HEK293T (cell line): ENCODE data around the gene MYRF.

Source experiments
- CTCF ChIA-PET: fragments of 350-600 bp; formaldehyde crosslinking; extraction: SDS; loops from one replicate; lab custom pipeline; 2021; ENCODE audit warnings: antibody characterized with exemption, inconsistent platforms; lab: Yijun Ruan, JAX
- POLR2A ChIA-PET: fragments of 350-600 bp; formaldehyde crosslinking; extraction: SDS; loops from one replicate; lab custom pipeline; 2020; ENCODE audit warnings: antibody characterized with exemption, inconsistent platforms; lab: Yijun Ruan, JAX
- DNase-seq: peaks from one replicate; pipeline ENCODE4 v3.0.0; 2012; ENCODE audit warnings: mixed read lengths; ENCODE audit errors: extremely low spot score
- ARNT ChIP-seq: fragments of 450-650 bp; IDR thresholded peaks from 2 replicates; pipeline ENCODE4 v1.6.1; 2017; ENCODE audit warnings: mild to moderate bottlenecking
- BHLHE40 ChIP-seq: fragments of 450-650 bp; IDR thresholded peaks from 2 replicates; pipeline ENCODE4 v1.6.1; 2016; ENCODE audit warnings: mild to moderate bottlenecking, moderate library complexity, borderline replicate concordance
- CTBP1 ChIP-seq: fragments of 450-650 bp; IDR thresholded peaks from 2 replicates; pipeline ENCODE4 v1.6.1; 2016; ENCODE audit warnings: borderline replicate concordance
- ELF4 ChIP-seq: fragments of 450-650 bp; IDR thresholded peaks from 2 replicates; pipeline ENCODE4 v1.6.1; 2017; ENCODE audit warnings: antibody characterized with exemption
- FOXA1 ChIP-seq: fragments of 450-650 bp; IDR thresholded peaks from 2 replicates; pipeline ENCODE4 v1.6.1; 2016; ENCODE audit warnings: mild to moderate bottlenecking
- FOXK2 ChIP-seq: fragments of 450-650 bp; IDR thresholded peaks from 2 replicates; pipeline ENCODE4 v1.6.1; 2016; ENCODE audit warnings: mild to moderate bottlenecking
- FOXM1 ChIP-seq: fragments of 450-650 bp; IDR thresholded peaks from 2 replicates; pipeline ENCODE4 v1.6.1; 2017; ENCODE audit warnings: mild to moderate bottlenecking, borderline replicate concordance
- HDGF ChIP-seq: fragments of 450-650 bp; IDR thresholded peaks from 2 replicates; pipeline ENCODE4 v1.6.1; 2017; ENCODE audit warnings: antibody characterized with exemption, borderline replicate concordance
- L3MBTL2 ChIP-seq: fragments of 450-650 bp; conservative IDR thresholded peaks from 2 replicates; pipeline ENCODE4 v1.6.1; 2016; ENCODE audit warnings: mild to moderate bottlenecking
- LEF1 ChIP-seq: fragments of 450-650 bp; IDR thresholded peaks from 2 replicates; pipeline ENCODE4 v1.6.1; 2017; ENCODE audit warnings: mild to moderate bottlenecking, borderline replicate concordance
- NFRKB ChIP-seq: fragments of 450-650 bp; IDR thresholded peaks from 2 replicates; pipeline ENCODE4 v1.6.1; 2016; ENCODE audit warnings: mild to moderate bottlenecking, moderate library complexity
- SP1 ChIP-seq: fragments of 450-650 bp; IDR thresholded peaks from 2 replicates; pipeline ENCODE4 v1.6.1; 2017
- SUZ12 ChIP-seq: fragments of 450-650 bp; IDR thresholded peaks from 2 replicates; pipeline ENCODE4 v1.6.1; 2016; ENCODE audit warnings: mild to moderate bottlenecking
- TARDBP ChIP-seq: fragments of 450-650 bp; IDR thresholded peaks from 2 replicates; pipeline ENCODE4 v1.6.1; 2016
- ZNF384 ChIP-seq: fragments of 450-650 bp; IDR thresholded peaks from 2 replicates; pipeline ENCODE4 v1.6.1; 2016
- TF ChIP-seq, protein P1 (sequence below): fragments of 450-650 bp; IDR thresholded peaks from 2 replicates; pipeline ENCODE4 v1.6.1; 2016

The MYRF gene

DNA sequence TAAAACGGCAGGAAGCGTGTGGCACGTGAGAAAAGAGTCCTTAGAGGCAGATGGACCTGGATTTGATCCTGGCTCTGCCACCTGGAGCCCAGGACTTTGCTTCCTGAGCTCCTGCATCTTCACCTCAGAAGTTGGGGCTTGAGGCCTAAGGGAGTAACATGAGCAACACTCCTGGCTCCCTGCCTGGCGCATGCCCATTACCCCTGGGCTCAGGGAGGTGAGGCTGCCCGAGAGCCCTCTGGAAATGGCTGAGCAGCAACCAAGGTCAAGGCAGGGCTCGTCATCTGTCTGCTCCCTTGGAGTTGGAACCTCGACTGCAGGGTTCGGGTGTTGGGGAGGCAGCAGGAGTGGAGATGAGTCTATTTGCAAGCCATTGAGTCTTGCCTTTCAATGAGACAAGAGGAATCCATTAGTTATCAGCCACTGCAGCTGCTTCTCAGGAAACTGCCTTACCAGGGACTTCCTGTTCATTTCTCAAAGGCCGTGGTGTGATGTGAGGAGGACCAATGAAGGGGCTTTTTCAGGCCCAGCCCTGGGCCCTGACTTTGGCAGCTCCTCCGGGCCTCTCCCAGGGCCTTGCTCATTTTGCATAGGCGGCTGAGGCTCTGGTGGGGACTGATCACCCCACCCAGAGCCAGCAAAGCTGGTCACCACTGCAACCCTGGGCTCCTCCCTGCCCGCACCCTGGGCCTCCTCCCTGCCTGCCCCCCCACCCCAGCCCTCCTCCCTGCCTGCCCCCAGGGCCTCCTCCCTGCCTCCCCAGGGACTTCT, 82.0 kb downstream of the MYRF start:
- no peak for DNase-seq
- TF ChIP-seq ARNT (no peak), ZNF384 (no peak), CTBP1 (no peak), BHLHE40 (no peak), L3MBTL2 (no peak), TARDBP (no peak), LEF1 (no peak), HDGF (no peak), SUZ12 (no peak), FOXK2 (no peak), NFRKB (no peak), FOXM1 (no peak), ELF4 (no peak), SP1 (no peak), FOXA1 (no peak)
- TF ChIP-seq, protein P1, sequence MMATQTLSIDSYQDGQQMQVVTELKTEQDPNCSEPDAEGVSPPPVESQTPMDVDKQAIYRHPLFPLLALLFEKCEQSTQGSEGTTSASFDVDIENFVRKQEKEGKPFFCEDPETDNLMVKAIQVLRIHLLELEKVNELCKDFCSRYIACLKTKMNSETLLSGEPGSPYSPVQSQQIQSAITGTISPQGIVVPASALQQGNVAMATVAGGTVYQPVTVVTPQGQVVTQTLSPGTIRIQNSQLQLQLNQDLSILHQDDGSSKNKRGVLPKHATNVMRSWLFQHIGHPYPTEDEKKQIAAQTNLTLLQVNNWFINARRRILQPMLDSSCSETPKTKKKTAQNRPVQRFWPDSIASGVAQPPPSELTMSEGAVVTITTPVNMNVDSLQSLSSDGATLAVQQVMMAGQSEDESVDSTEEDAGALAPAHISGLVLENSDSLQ = no peak
- CTCF ChIA-PET = no interaction called here
- POLR2A ChIA-PET = interaction anchor here (1.0 to 1.6 kb wide), 3 partner anchors 17 to 42 kb away, joined by 3 read pairs; partner anchors contain the start of genes FADS1, FEN1 and TMEM258

DNA sequence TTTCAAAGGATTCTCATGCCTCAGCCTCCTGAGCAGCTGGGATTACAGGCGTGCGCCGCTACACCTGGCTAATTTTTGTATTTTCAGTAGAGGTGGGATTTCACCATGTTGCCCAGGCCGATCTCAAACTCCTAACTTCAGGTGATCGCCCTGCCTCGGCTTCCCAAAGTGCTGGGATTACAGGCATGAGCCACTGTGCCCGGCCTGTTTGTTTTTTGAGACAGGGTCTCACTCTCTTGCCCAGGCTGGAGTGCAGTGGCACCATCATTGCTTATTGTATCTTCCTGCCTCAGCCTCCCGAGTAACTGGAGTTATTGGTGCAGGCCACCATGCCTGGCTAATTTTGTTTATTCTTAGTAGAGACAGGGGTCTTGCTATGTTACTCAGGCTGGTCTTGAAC, 83.8 kb downstream of the MYRF start:
- CTCF ChIA-PET = no interaction called here
- POLR2A ChIA-PET = interaction anchor here (1.0 kb wide), 1 partner anchor 43 kb away, joined by 3 read pairs; the partner anchor contains the start of gene FEN1
- TF ChIP-seq ARNT (no peak), BHLHE40 (no peak), FOXA1 (no peak), CTBP1 (no peak), LEF1 (no peak), TARDBP (no peak), SP1 (no peak), FOXK2 (no peak), FOXM1 (no peak), ELF4 (no peak), L3MBTL2 (no peak)
- TF ChIP-seq, protein P1 = no peak
- no peak for DNase-seq

DNA sequence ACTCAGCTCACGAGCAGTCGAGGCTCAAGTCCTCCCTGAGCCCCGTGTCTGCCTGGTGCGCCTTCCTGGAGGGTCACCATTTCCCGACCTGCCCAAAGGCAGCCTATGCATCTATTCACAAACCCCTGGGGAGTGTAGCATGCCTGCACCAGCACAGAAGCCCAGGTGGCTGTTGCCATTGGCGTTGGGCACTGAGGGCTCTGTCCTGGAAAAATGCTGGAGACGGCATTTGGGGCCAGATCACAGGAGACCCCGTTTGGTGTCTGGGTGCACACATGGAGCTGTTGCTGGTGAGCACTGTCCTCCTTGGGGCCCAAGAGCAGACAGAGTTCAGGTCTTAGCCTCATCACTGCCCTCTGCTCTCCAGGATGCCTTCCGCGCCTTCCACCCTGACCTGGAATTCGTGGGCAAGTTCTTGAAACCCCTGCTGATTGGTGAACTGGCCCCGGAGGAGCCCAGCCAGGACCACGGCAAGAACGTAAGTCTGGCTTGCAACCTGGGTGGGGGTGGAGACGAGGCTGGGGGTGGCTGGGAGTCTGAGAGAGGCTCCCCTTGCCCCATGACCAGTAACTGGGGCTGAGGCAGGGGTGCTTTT, 85.1 kb downstream of the MYRF start:
- no peak for DNase-seq
- ChIA-PET POLR2A (interaction anchor here (0.9 kb wide), 1 partner anchor 21 kb away, joined by 3 read pairs; the partner anchor contains the start of gene FADS1), CTCF (no interaction called here)
- TF ChIP-seq ARNT (no peak), SUZ12 (no peak), TARDBP (no peak), FOXA1 (no peak), NFRKB (no peak), CTBP1 (no peak)
